Kidney (tissue), 14 donors: ENCODE data around the gene GRK2. TPM values are rescaled to one million over a fixed set of nuclear protein-coding genes. Genes with fewer than 3 reads are reported as not detected.
A peak's percentile ranks its signal among the peaks of the same experiment; 100 is the strongest.

Source experiments
- DNase-seq, 5 donors: peaks; one replicate each; pipeline ENCODE4 v3.0.0-alpha.2; 2013 to 2020
- FAIRE-seq: peaks from 2 replicates; lab custom pipeline; 2012; peaks lifted over from hg19 to GRCh38; lab: Jason Lieb, UNC
- H3K27ac ChIP-seq, 2 donors: one replicate each; pipeline ENCODE4 v1.7.0; 2013; ENCODE audit warnings: low read depth in 2 of 2, low read length in 2 of 2, inconsistent platforms in 1 of 2
- H3K27me3 ChIP-seq: one replicate; pipeline ENCODE4 v1.7.1; 2013; ENCODE audit warnings: low read length, inconsistent platforms; ENCODE audit not compliant: control insufficient read depth, insufficient read depth
- H3K36me3 ChIP-seq, 3 donors: one replicate each; pipeline versions ENCODE4 v1.7.0 to v1.7.1; 2013; ENCODE audit warnings: low read length in 3 of 3, control low read depth in 1 of 3, inconsistent platforms in 1 of 3; ENCODE audit not compliant: insufficient read depth in 3 of 3, control insufficient read depth in 2 of 3
- H3K4me1 ChIP-seq, 3 donors: one replicate each; pipeline versions ENCODE4 v1.7.0 to v1.7.1; 2013; ENCODE audit warnings: low read length in 3 of 3, inconsistent platforms in 1 of 3, low read depth in 1 of 3; ENCODE audit not compliant: control insufficient read depth in 2 of 3, insufficient read depth in 2 of 3
- H3K4me3 ChIP-seq, 3 donors: one replicate each; pipeline versions ENCODE4 v1.7.0 to v1.8.1; 2013; ENCODE audit warnings: low read length in 3 of 3, control low read depth in 1 of 3, inconsistent platforms in 1 of 3
- H3K9ac ChIP-seq, 3 donors: one replicate each; pipeline versions ENCODE4 v1.7.0 to v1.7.1; 2013; ENCODE audit warnings: low read length in 3 of 3, control low read depth in 1 of 3, inconsistent platforms in 1 of 3
- H3K9me3 ChIP-seq, 3 donors: one replicate each; pipeline versions ENCODE4 v1.7.0 to v1.7.1; 2013; ENCODE audit warnings: low read length in 3 of 3, control low read depth in 1 of 3, inconsistent platforms in 1 of 3; ENCODE audit not compliant: control insufficient read depth in 2 of 3, insufficient read depth in 1 of 3
- intact Hi-C: fragments of 100-400 bp; cut with DNase I; formaldehyde crosslinking; loops from one replicate; pipeline ENCODE4 v1.11.1; 2022
- polyA plus RNA-seq: library from polyadenylated mRNA; stranded (reverse); fragments of 350-450 nt; fragmentation: Illumina TruSeq; extraction: RNeasy Lipid Tissue Mini Kit (QIAGEN cat#74804); gene quantifications from one replicate; pipeline ENCODE4 v1.2.3, GENCODE V29; 2014; ENCODE audit warnings: low read depth, low replicate concordance; ENCODE audit not compliant: insufficient read depth
- total RNA-seq: library from RNA; stranded (reverse); fragmentation: NEBNext Ultra II Directional; extraction: Animal tissue kit (Norgen Biotek cat#: 25700); gene quantifications from one replicate; pipeline ENCODE4 v1.2.1, GENCODE V29; 2021
- TF ChIP-seq, protein P1 (sequence below): IDR thresholded peaks from 3 replicates; pipeline ENCODE4 v1.5.1; 2012; ENCODE audit warnings: mild to moderate bottlenecking, moderate library complexity, borderline replicate concordance; ENCODE audit not compliant: insufficient read depth; ENCODE audit errors: extremely low read depth
- donor health status: control.
- donor health status: control.
- donor health status: control.
- donor health status: control.
- donor health status: control.
- donor health status: DM: yes; HTN: yes; CAD: no.
- donor health status: Normal renal cell carcinoma (clear cell type).

The GRK2 gene
- total and polyA plus RNA-seq, 2 donors from 2014 or later = 28.2 to 80.8 TPM

GRCh38 chr11:67254798-67255197 lies 11.5 kb upstream of the GRK2 start:
- intact Hi-C loops = no loop called here
- Histone ChIP-seq H3K9me3 (no peaks in the 10 kb centered on the region), H3K36me3 (peaks cover 24 to 65% (median 46%) of the 10 kb centered on the region in 3 donors), H3K4me3 (no peak overlapping the region), H3K27me3 (no peaks in the 10 kb centered on the region), H3K9ac (peak overlapping the region in 1 of 3 donors; percentile 36), H3K4me1 (peaks cover 0 to 9% (median 0%) of the 10 kb centered on the region in 3 donors), H3K27ac (no peak overlapping the region)
- DNase-seq = no peak
- TF ChIP-seq, protein P1, sequence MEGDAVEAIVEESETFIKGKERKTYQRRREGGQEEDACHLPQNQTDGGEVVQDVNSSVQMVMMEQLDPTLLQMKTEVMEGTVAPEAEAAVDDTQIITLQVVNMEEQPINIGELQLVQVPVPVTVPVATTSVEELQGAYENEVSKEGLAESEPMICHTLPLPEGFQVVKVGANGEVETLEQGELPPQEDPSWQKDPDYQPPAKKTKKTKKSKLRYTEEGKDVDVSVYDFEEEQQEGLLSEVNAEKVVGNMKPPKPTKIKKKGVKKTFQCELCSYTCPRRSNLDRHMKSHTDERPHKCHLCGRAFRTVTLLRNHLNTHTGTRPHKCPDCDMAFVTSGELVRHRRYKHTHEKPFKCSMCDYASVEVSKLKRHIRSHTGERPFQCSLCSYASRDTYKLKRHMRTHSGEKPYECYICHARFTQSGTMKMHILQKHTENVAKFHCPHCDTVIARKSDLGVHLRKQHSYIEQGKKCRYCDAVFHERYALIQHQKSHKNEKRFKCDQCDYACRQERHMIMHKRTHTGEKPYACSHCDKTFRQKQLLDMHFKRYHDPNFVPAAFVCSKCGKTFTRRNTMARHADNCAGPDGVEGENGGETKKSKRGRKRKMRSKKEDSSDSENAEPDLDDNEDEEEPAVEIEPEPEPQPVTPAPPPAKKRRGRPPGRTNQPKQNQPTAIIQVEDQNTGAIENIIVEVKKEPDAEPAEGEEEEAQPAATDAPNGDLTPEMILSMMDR = no peak
- no peak for FAIRE-seq

DNA sequence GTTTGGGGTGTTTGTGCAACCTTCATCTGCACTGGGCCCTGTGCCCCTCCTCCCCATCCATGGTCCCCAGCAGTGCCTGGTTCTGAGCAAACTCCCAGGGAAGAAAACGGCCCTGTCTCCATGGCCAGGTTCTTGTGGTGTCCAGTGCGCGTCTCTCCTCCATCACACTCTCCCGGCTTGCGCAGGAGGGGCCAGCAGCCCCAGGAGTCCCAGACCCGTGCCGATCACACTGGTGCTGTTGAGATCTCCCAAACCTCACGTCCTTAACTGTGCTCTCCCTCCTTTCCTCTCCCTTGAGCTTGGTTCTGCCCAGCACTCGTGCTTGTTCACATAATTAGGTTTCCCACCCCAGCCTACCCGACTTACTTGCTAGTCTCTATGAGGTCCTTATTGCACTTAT lies 10.9 kb upstream of the GRK2 start:
- Histone ChIP-seq H3K27me3 (no peaks in the 10 kb centered on the region), H3K4me1 (peaks cover 0 to 9% (median 0%) of the 10 kb centered on the region in 3 donors), H3K36me3 (peaks cover 24 to 60% (median 42%) of the 10 kb centered on the region in 3 donors), H3K9me3 (no peaks in the 10 kb centered on the region), H3K9ac (no peak overlapping the region), H3K4me3 (no peak overlapping the region), H3K27ac (no peak overlapping the region)
- TF ChIP-seq, protein P1 = no peak
- FAIRE-seq (no peak), DNase-seq (peak in 1 of 5 donors; percentile 28)
- intact Hi-C loops = no loop called here

DNA sequence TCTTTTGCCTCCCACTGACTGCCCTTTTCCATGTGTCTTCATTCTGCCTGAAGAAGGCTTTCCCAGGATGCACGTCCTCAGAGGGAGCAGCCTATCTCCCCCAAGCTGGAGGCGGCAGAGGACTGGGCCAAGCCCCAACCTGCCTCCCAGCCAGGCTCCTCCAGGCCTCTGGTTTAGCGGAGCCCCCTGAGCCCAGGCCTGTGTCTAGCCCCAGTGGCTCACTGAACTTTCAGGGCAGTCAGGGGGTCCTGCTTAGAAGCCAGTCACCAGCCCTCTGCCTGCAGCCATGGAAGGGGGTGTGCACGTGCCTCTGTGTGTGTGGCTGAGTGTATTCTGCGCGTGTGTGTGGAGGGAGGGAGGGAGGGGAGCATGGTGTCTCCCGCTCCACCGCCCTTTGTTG lies 10.4 kb upstream of the GRK2 start:
- TF ChIP-seq, protein P1 = no peak
- no peaks in the 10 kb centered on the region for H3K9me3 ChIP-seq
- H3K27me3 ChIP-seq = no peaks in the 10 kb centered on the region
- FAIRE-seq (no peak), DNase-seq (peak in 2 of 5 donors; percentile 30 to 55)
- no peak overlapping the region for H3K9ac ChIP-seq
- no peak overlapping the region for H3K27ac ChIP-seq
- H3K4me3 ChIP-seq = no peak overlapping the region
- peaks cover 0 to 9% (median 0%) of the 10 kb centered on the region in 3 donors for H3K4me1 ChIP-seq
- peaks cover 20 to 54% (median 38%) of the 10 kb centered on the region in 3 donors for H3K36me3 ChIP-seq
- intact Hi-C loops = no loop called here

DNA sequence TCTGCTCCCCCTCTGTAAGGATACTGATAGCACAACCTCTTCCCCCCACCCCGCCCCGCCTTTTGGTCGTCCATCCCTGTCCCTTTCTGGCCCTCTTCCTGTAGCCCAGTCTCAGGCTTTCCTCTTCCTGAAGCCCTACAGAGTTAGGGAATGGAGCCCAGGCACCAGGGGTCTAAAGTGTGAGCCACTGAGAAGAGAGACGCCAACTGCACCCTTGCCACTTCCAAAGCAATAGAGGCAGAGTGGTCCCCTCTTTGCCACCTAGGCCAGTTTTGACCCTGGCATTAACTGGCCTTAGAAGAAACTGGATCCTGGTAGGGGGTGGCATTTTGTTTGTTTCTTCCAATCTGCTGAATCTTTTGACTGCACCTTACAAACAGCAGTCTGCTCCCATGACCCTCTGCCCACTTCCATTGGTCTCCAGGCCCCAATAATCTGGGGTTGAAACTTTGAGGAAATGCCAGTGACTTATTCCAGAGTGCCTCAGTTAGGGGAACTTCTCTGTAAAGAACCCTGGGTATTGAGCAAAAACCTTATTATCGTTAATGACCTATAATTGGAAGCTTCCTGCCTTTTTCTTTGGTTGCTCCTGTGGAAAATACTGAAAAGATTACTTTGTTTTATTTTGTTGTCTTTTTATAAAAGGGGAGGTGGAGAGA lies 9.7 kb upstream of the GRK2 start:
- Histone ChIP-seq H3K4me3 (no peak overlapping the region), H3K27ac (no peak overlapping the region), H3K36me3 (peaks cover 19 to 48% (median 33%) of the 10 kb centered on the region in 3 donors), H3K9ac (no peak overlapping the region), H3K4me1 (peaks cover 0 to 9% (median 3%) of the 10 kb centered on the region in 3 donors), H3K9me3 (no peaks in the 10 kb centered on the region), H3K27me3 (no peaks in the 10 kb centered on the region)
- intact Hi-C loops = no loop called here
- TF ChIP-seq, protein P1 = no peak
- DNase-seq = no peak
- no peak for FAIRE-seq
